Dermis microvascular lymphatic vessel endothelial cell (primary cell): ENCODE measurements around the gene GJB6. TPM values are rescaled to one million over a fixed set of nuclear protein-coding genes. Genes with fewer than 3 reads are reported as not detected.
A peak's percentile ranks its signal among the peaks of the same experiment; 100 is the strongest.

Experiments used
- DNase-seq, 2 donors: peaks; one replicate each; pipeline versions ENCODE4 v3.0.0 to v3.0.0-alpha.2; 2010; ENCODE audit warnings: low read depth in 2 of 2
- total RNA-seq: library from RNA; depleted of rRNA; stranded (reverse); fragments of >200 nt; gene quantifications from 2 replicates; pipeline ENCODE4 v1.2.1, GENCODE V29; 2014

Gene GJB6
- total RNA-seq, 1 donor from 2014 or later: not detected

GRCh38 chr13:20227730-20228129, 4.4 kb downstream of the GJB6 start:
- no peak for DNase-seq

GRCh38 chr13:20227288-20227687, 4.8 kb downstream of the GJB6 start:
- DNase-seq: no peak

GRCh38 chr13:20222553-20222952, 9.6 kb downstream of the GJB6 start:
- DNase-seq: no peak

DNA sequence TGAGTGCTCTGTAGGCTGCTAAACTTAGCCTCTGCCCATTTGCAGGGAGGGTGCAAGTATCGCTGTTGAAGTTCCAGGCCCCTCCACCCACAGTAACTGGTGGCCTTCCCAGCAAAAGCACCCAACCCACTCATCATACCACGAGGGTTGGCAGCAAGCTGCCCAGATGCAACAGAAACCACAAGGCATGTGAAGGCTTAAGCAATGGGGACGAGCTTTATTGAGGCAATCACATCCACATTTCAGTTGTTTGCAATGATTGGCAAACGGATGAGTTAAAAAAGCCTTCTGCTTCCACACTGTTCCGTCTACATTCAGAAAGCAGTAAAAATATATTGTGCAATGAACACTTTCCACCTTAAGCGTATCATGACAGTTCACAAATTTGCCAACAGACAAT, 10.3 kb downstream of the GJB6 start:
- DNase-seq: no peak

GRCh38 chr13:20219577-20219976, 12.5 kb downstream of the GJB6 start:
- no peak for DNase-seq

DNA sequence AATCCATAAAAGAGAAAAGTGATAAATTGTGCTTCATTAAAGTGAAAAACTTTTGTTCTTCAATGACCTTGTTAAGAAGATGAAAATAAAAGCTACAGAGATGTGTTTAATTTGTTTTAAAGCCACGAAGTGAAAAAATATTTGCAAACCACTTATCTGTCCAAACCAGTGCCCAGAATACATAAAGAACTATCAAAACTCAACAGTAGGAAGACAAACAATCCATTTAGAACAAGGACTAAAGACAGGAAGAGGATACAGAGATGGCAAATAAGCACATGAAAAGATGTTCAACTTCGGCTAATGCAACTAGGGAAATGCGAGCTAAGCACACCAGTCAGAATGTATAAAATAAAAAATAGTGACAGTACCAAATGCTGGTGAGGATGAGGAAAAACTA, 15.0 kb downstream of the GJB6 start:
- DNase-seq: no peak

GRCh38 chr13:20209948-20210347, 22.2 kb downstream of the GJB6 start:
- no peak for DNase-seq

- DNase-seq: no peak
These were observed 25.4 kb downstream of the GJB6 start for GRCh38 chr13:20206698-20207235.

DNA sequence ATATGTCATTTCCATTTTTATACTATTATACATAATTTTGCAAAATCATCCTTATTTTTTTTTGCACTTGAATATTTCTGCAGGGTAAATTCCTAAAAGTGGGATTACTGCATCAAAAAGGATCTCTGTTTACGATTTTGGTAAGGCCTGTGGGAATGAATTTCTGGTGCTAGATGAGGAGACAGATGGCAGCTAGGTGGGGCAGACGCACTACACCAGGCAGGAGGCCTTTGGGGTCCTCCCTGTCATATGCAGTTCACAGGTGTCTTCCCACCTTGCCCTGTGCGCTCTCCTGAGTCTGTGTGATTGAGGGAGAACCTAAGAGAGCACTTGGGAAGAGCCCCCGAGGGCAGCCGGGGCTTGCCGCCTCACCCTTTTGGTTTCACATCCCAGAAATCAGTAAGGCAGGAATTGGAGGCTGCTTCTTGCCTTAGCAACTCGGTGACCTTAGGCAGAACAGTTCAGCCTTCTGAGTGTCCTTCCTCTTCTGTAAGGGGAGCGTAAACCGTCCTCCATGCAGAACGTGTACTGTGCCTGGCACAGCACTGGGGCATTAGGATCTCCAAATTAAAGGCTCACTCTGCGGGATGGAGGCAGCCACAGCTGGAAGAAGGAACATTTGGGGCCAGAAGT, 25.9 kb downstream of the GJB6 start:
- no peak for DNase-seq

GRCh38 chr13:20198781-20199180, 33.3 kb downstream of the GJB6 start:
- DNase-seq: no peak

- DNase-seq: peak; percentile 17 to 53
These were observed 34.7 kb downstream of the GJB6 start for GRCh38 chr13:20197361-20197834.

GRCh38 chr13:20195801-20196200, 36.3 kb downstream of the GJB6 start:
- no peak for DNase-seq

GRCh38 chr13:20193907-20194631, 38.0 kb downstream of the GJB6 start:
- DNase-seq: no peak

GRCh38 chr13:20193162-20193906, 38.8 kb downstream of the GJB6 start:
- no peak for DNase-seq

- no peak for DNase-seq
These were observed 39.3 kb downstream of the GJB6 start, which contains the start of gene GJB2 for GRCh38 chr13:20192836-20193161. Gene GJB2 (minus strand): TSS chr13:20192938. CDS start chr13:20189581, 3,357 bp downstream.

DNA sequence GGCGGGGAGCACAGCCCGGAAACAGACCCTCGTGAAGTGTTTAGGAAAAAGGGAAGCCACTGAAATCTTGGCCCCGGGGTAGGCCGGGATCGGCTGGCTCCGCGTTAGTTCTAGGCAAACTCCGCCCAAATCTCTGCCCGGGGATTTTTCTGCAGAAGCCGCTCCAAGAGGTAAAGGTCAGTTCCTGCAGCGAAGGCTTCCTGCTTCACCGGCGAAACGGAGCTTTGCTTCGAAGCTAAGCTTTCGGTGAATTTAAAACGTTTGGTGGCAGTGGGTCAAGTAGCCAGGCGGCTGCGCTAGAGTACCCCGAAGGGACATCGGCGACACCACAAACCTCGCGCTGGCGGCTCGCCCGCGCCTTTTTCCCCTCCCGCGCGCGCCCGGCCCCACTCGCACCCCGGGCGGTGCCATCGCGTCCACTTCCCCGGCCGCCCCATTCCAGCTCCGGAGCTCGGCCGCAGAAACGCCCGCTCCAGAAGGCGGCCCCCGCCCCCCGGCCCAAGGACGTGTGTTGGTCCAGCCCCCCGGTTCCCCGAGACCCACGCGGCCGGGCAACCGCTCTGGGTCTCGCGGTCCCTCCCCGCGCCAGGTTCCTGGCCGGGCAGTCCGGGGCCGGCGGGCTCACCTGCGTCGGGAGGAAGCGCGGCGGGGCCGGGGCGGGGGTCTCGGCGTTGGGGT, 39.8 kb downstream of the GJB6 start:
- DNase-seq: peak in 1 of 2 donors; percentile 7

DNA sequence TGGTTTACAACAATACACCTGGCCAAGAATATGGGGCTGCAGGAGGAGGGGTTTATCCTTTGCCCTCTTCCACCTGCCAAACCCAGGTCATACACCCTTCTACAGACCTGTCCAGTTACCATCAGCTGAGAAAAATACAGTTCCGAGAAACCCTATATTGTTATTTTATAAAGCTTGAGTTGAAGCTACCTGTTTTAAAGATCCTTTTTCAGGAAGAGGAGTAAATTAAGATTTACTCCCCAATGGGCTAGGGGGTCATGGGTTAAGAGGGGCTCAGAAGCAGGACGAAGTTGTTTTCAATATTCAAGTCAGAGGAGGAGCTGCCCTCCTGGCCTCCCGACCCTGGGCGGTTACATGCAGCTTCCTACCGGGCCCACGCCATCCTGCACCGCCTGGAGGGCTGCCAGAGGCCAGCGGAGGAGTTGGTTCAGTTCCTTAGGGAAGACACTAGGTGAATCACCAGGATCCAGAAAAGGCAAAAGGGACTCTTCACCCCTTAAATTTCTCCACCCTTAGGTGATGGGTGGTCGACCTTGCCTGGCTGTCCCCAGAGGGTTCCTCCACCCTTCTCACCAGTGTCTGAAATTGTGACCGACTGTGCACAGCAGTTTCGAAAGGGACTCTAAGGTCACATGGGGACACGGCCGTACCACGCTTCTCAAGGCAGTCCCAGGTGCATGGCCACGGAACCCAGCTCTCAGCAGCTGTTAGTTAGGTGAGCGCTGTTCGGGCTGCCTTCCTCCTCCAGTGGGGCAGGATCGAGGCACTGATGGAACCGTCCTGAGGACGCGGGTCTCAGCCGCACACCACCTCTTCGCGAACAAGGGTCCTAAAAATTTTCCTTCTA, 40.6 kb downstream of the GJB6 start:
- no peak for DNase-seq

GRCh38 chr13:20190481-20191310, 41.4 kb downstream of the GJB6 start:
- DNase-seq: no peak

DNA sequence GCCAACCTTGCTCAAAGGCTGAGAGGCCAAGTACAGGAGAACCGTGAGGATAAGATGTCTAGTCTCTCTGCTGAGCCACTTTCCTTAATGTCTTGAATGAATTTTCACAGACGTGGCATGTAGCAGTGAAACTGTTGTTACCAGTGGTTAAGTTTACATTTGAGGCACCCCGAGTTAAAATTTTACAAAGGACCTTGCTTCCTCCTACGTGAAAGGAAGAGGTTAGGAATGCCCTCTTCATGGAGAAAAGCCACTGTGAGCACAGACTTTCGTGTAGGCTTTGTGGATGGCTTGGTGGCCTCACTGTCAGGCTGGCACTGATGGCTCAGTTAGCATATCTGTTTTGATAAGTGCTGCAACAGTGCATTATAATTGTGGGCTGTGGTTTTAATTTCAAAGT, 42.0 kb downstream of the GJB6 start:
- no peak for DNase-seq
